Smooth muscle cell (in vitro differentiated cells): ENCODE data around the gene SF3B3. TPM values are rescaled to one million over a fixed set of nuclear protein-coding genes. Genes with fewer than 3 reads are reported as not detected.

ENCODE experiments used
- DNase-seq: peaks from one replicate; lab custom pipeline; 2025; ENCODE audit not compliant: unreplicated experiment; lab: John Stamatoyannopoulos, UW
- H2AFZ ChIP-seq: fragments of 200-600 bp; sonication (generic); 2 replicates; pipeline ENCODE4 v1.6.0; 2016; ENCODE audit warnings: antibody characterized with exemption, low read depth, mild to moderate bottlenecking
- H3F3A ChIP-seq: fragments of 200-600 bp; sonication (generic); 2 replicates; pipeline ENCODE4 v1.6.0; 2017; ENCODE audit warnings: antibody characterized with exemption, low read depth
- H3K27ac ChIP-seq: fragments of 200-600 bp; sonication (generic); 2 replicates; pipeline ENCODE4 v1.5.1; 2016; ENCODE audit warnings: low read depth, mild to moderate bottlenecking
- H3K27me3 ChIP-seq: fragments of 200-600 bp; sonication (generic); 2 replicates; pipeline ENCODE4 v1.6.1; 2016; ENCODE audit warnings: low read depth, mild to moderate bottlenecking
- H3K36me3 ChIP-seq: fragments of 200-600 bp; sonication (generic); 2 replicates; pipeline ENCODE4 v1.5.1; 2016; ENCODE audit warnings: low read depth
- H3K4me1 ChIP-seq: fragments of 200-600 bp; sonication (generic); 2 replicates; pipeline ENCODE4 v1.5.1; 2016; ENCODE audit warnings: low read depth
- H3K4me2 ChIP-seq: fragments of 200-600 bp; sonication (generic); 2 replicates; pipeline ENCODE4 v1.6.0; 2016; ENCODE audit warnings: mild to moderate bottlenecking
- H3K4me3 ChIP-seq: fragments of 200-600 bp; sonication (generic); 2 replicates; pipeline ENCODE4 v1.5.1; 2016; ENCODE audit warnings: mild to moderate bottlenecking
- H3K79me2 ChIP-seq: fragments of 200-600 bp; sonication (generic); 2 replicates; pipeline ENCODE4 v1.6.0; 2016; ENCODE audit warnings: low read depth, mild to moderate bottlenecking
- H3K9ac ChIP-seq: fragments of 200-600 bp; sonication (generic); 2 replicates; pipeline ENCODE4 v1.6.0; 2016; ENCODE audit warnings: low read depth
- H3K9me3 ChIP-seq: fragments of 200-600 bp; sonication (generic); replicated peaks from 2 replicates; pipeline ENCODE4 v1.5.1; 2016; ENCODE audit warnings: low read depth
- H4K20me1 ChIP-seq: fragments of 200-600 bp; sonication (generic); 2 replicates; pipeline ENCODE4 v1.6.0; 2016; ENCODE audit warnings: low read depth
- CTCF ChIP-seq: fragments of 200-600 bp; sonication (generic); IDR thresholded peaks from 2 replicates; pipeline ENCODE4 v1.5.1; 2017; ENCODE audit warnings: borderline replicate concordance, mild to moderate bottlenecking, antibody characterized with exemption; ENCODE audit not compliant: insufficient read depth, poor library complexity, severe bottlenecking
- WGBS: methylation state at CpG from one replicate; pipeline ENCODE4 v1.1.7; 2016; ENCODE audit warnings: low lambda C conversion rate; 5-methylcytosine and 5-hydroxymethylcytosine counted together
- polyA plus RNA-seq: library from polyadenylated mRNA; unstranded; fragments of >200 nt; fragmentation: Nextera tagmentation; extraction: Ambion mirVana; gene quantifications from 2 replicates; pipeline ENCODE4 v1.2.1, GENCODE V29; 2016
- total RNA-seq: library from RNA; depleted of rRNA; stranded (reverse); fragments of >200 nt; gene quantifications from 2 replicates; pipeline ENCODE4 v1.2.3, GENCODE V29; 2014

The SF3B3 gene
- total and polyA plus RNA-seq, 2 experiments from 2014 or later, result 126 to 129 TPM

- no peak overlapping the region for H3K9ac ChIP-seq
Observed at GRCh38 chr16:70600730-70601129, 77.1 kb downstream of the SF3B3 start.

DNA sequence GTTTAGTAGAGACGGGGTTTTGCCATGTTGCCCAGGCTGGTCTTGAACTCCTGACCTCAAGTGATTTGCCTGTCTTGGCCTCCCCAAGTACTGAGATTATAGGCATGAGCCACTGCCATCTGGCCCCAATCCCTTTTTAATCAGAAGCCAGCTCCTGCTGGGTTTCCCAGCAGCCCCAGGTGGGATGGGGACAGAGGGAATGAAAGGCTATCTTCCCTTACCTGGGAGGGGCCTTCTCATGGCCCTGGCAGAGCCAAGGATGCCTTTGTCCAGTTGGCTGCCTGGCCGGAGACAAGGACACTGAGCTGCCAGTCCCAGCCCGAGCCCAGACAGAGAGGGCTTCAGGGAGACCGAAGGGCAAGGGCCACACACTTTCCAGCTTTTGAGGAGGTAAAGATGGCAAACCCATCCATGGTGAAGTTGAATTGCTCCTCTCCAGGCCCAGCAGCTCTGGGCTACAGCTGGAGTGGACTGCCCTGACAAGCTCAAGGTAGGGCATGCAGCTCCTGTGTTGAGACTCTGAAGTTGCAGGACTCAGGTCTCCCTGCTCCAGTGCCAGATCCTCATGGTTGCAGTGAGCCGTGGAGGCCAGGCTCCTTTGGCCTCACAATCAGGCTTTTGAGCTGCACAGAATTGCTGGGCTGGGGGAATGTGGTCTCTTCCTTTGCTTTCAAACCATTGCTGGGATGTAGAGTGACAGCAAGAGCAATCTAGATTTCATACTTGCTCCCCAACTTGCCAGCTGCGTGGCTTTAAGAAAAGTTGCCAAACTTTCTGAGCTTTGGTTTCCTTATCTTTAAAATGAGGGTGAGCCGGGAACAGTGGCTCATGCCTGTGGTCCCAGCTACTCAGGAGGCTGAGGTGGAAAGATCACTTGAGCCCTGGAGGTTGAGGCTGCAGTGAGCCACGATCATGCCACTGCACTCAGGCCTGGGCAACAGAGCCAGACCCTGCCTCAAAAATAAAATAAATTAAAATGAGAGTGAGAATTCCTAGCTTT is 78.3 kb downstream of the SF3B3 start:
- 74% methylated on average over 8 of the region's 8 CpGs for WGBS
- no peak overlapping the region for H2AFZ ChIP-seq

More at GRCh38 chr16:70600730-70601129, 77.1 kb downstream of the SF3B3 start:
- H3K4me3 ChIP-seq, result no peak overlapping the region
- 72% methylated on average over 3 of the region's 3 CpGs for WGBS
- H3K27me3 ChIP-seq, result no peaks in the 10 kb centered on the region
- H2AFZ ChIP-seq, result no peak overlapping the region
- no peak overlapping the region for H3K27ac ChIP-seq
- H3K4me1 ChIP-seq, result no peaks in the 10 kb centered on the region
- H4K20me1 ChIP-seq, result no peaks in the 10 kb centered on the region
- no peaks in the 10 kb centered on the region for H3F3A ChIP-seq
- H3K9me3 ChIP-seq, result no peaks in the 10 kb centered on the region
- DNase-seq, result no peak
- no peak for TF ChIP-seq CTCF
- H3K36me3 ChIP-seq, result no peaks in the 10 kb centered on the region
- no peak overlapping the region for H3K4me2 ChIP-seq
- no peaks in the 10 kb centered on the region for H3K79me2 ChIP-seq

GRCh38 chr16:70602831-70603230 is 79.2 kb downstream of the SF3B3 start:
- H3F3A ChIP-seq, result no peaks in the 10 kb centered on the region
- no peaks in the 10 kb centered on the region for H3K36me3 ChIP-seq
- H3K79me2 ChIP-seq, result no peaks in the 10 kb centered on the region
- H3K4me3 ChIP-seq, result no peak overlapping the region
- 83% methylated on average over 8 of the region's 8 CpGs for WGBS
- TF ChIP-seq CTCF, result no peak
- H3K4me2 ChIP-seq, result no peak overlapping the region
- H3K4me1 ChIP-seq, result no peaks in the 10 kb centered on the region
- H2AFZ ChIP-seq, result no peak overlapping the region
- H3K27ac ChIP-seq, result no peak overlapping the region
- H4K20me1 ChIP-seq, result no peaks in the 10 kb centered on the region
- H3K9me3 ChIP-seq, result no peaks in the 10 kb centered on the region
- DNase-seq, result no peak
- no peaks in the 10 kb centered on the region for H3K27me3 ChIP-seq
- H3K9ac ChIP-seq, result no peak overlapping the region

More for the DNA sequence above, 78.3 kb downstream of the SF3B3 start:
- no peak overlapping the region for H3K4me2 ChIP-seq
- no peaks in the 10 kb centered on the region for H3K36me3 ChIP-seq
- no peak overlapping the region for H3K9ac ChIP-seq
- no peaks in the 10 kb centered on the region for H3K4me1 ChIP-seq
- H4K20me1 ChIP-seq, result no peaks in the 10 kb centered on the region
- no peak for DNase-seq
- H3K27ac ChIP-seq, result no peak overlapping the region
- no peak overlapping the region for H3K4me3 ChIP-seq
- TF ChIP-seq CTCF, result no peak
- H3K9me3 ChIP-seq, result no peaks in the 10 kb centered on the region
- H3F3A ChIP-seq, result no peaks in the 10 kb centered on the region
- H3K27me3 ChIP-seq, result no peaks in the 10 kb centered on the region
- H3K79me2 ChIP-seq, result no peaks in the 10 kb centered on the region
